HepG2 (cell line): ENCODE data around the gene CHD2. TPM values are rescaled to one million over a fixed set of nuclear protein-coding genes. Genes with fewer than 3 reads are reported as not detected.

Experiments
- ARHGAP35 ChIP-seq: sonication (generic); formaldehyde crosslinking; IDR thresholded peaks from 2 replicates; pipeline ENCODE4 v1.9.0; 2022; ENCODE audit warnings: mild to moderate bottlenecking, inconsistent platforms, moderate library complexity, missing genetic modification reagents, borderline replicate concordance
- CENPT ChIP-seq: sonication (generic); formaldehyde crosslinking; IDR thresholded peaks from 2 replicates; pipeline ENCODE4 v1.8.0; 2022; ENCODE audit warnings: low read depth, mild to moderate bottlenecking, moderate library complexity, missing genetic modification reagents
- GABPA ChIP-seq, 2 experiments: IDR thresholded peaks; 2 replicates each; pipeline ENCODE4 v1.6.1; 2011 to 2016; ENCODE audit warnings: low read depth in 2 of 2, low read length in 1 of 2, missing biosample characterization in 1 of 2, missing genetic modification characterization in 1 of 2
- HCFC1 ChIP-seq: fragments of 150-350 bp; IDR thresholded peaks from 2 replicates; pipeline ENCODE4 v1.6.1; 2014; ENCODE audit warnings: low read depth, low read length
- HDAC1 ChIP-seq: sonication (generic); formaldehyde crosslinking; IDR thresholded peaks from 2 replicates; pipeline ENCODE4 v1.5.1; 2020; ENCODE audit warnings: mild to moderate bottlenecking, missing genetic modification reagents
- KLF15 ChIP-seq: sonication (generic); formaldehyde crosslinking; IDR thresholded peaks from 2 replicates; pipeline ENCODE4 v1.8.1; 2023; ENCODE audit warnings: borderline replicate concordance, mild to moderate bottlenecking, inconsistent platforms, missing genetic modification reagents, mixed read lengths
- MBNL3 ChIP-seq: fragments of 250-450 bp; sonication (Bioruptor Pico); conservative IDR thresholded peaks from 2 replicates; pipeline ENCODE4 v1.8.0; 2022; ENCODE audit warnings: mild to moderate bottlenecking, inconsistent platforms
- MTF1 ChIP-seq: sonication (generic); formaldehyde crosslinking; IDR thresholded peaks from 2 replicates; pipeline ENCODE4 v1.5.0; 2020; ENCODE audit warnings: missing genetic modification reagents
- NAIF1 ChIP-seq: sonication (generic); formaldehyde crosslinking; IDR thresholded peaks from 2 replicates; pipeline ENCODE4 v1.5.0; 2020; ENCODE audit warnings: mild to moderate bottlenecking, missing genetic modification reagents, borderline replicate concordance
- NR2F1 ChIP-seq, 2 experiments: fragments of 450-650 bp in 1 of 2; formaldehyde crosslinking in 1 of 2; IDR thresholded peaks; 2 replicates each; pipeline versions ENCODE4 v1.5.0 to v1.6.1; 2016 to 2020; ENCODE audit warnings: mild to moderate bottlenecking in 1 of 2, missing compliant biosample characterization in 1 of 2, missing genetic modification reagents in 1 of 2, moderate library complexity in 1 of 2
- PAWR ChIP-seq: sonication (generic); formaldehyde crosslinking; IDR thresholded peaks from 2 replicates; pipeline ENCODE4 v1.4.0; 2020; ENCODE audit warnings: missing genetic modification reagents, mild to moderate bottlenecking, borderline replicate concordance
- PAX8 ChIP-seq: sonication (generic); formaldehyde crosslinking; IDR thresholded peaks from 2 replicates; pipeline ENCODE4 v1.8.0; 2022; ENCODE audit warnings: mild to moderate bottlenecking, missing genetic modification reagents, borderline replicate concordance
- RFX1 ChIP-seq: fragments of 450-650 bp; IDR thresholded peaks from 2 replicates; pipeline ENCODE4 v1.6.1; 2017
- SMYD3 ChIP-seq: sonication (generic); formaldehyde crosslinking; IDR thresholded peaks from 2 replicates; pipeline ENCODE4 v1.8.1; 2023; ENCODE audit warnings: mild to moderate bottlenecking, missing genetic modification reagents
- TRIM24 ChIP-seq: sonication (generic); formaldehyde crosslinking; IDR thresholded peaks from 2 replicates; pipeline ENCODE4 v1.8.0; 2022; ENCODE audit warnings: mild to moderate bottlenecking, missing genetic modification reagents
- ZKSCAN1 ChIP-seq: fragments of 150-350 bp; IDR thresholded peaks from 2 replicates; pipeline ENCODE4 v1.6.1; 2014; ENCODE audit warnings: low read length
- ZNF235 ChIP-seq: sonication (generic); formaldehyde crosslinking; IDR thresholded peaks from 2 replicates; pipeline ENCODE4 v1.8.1; 2023; ENCODE audit warnings: mild to moderate bottlenecking, missing genetic modification reagents, borderline replicate concordance
- ZNF331 ChIP-seq: sonication (generic); formaldehyde crosslinking; IDR thresholded peaks from 2 replicates; pipeline ENCODE4 v1.4.0; 2020; ENCODE audit warnings: missing genetic modification reagents
- ZNF430 ChIP-seq: sonication (generic); formaldehyde crosslinking; IDR thresholded peaks from 2 replicates; pipeline ENCODE4 v1.9.0; 2021; ENCODE audit warnings: mild to moderate bottlenecking, missing genetic modification reagents
- ZNF773 ChIP-seq: sonication (generic); formaldehyde crosslinking; IDR thresholded peaks from 2 replicates; pipeline ENCODE4 v1.4.0; 2020; ENCODE audit warnings: missing genetic modification reagents, borderline replicate concordance
- polyA plus RNA-seq, 8 experiments: library from polyadenylated mRNA; depleted of rRNA in 3 of 8; stranded (reverse) in 7 of 8; unstranded in 1 of 8; fragments of >200 nt; fragmentation: Illumina TruSeq in 4 of 8; extraction: Trizol in 4 of 8; gene quantifications; 2 replicates each; pipeline versions ENCODE4 v1.2.1 to v1.2.3, GENCODE V29; 2011 to 2016; ENCODE audit warnings: low read depth in 4 of 8, missing spikeins in 1 of 8, mixed read lengths in 1 of 8; ENCODE audit not compliant: insufficient read depth in 1 of 8
- total RNA-seq, 5 experiments: library from RNA; depleted of rRNA; stranded (reverse); fragments of >200 nt; fragmentation: Illumina TruSeq; extraction: Trizol; gene quantifications; 2 replicates each; pipeline ENCODE4 v1.2.3, GENCODE V29; 2016; ENCODE audit warnings: low read depth in 1 of 5
- TF ChIP-seq, protein P1 (sequence below), 2 experiments: sonication (generic) in 1 of 2; formaldehyde crosslinking in 1 of 2; IDR thresholded peaks; 2 replicates each; pipeline versions ENCODE4 v1.5.1 to v1.6.1; 2011 to 2020; ENCODE audit warnings: borderline replicate concordance in 1 of 2, low read depth in 1 of 2, low read length in 1 of 2, mild to moderate bottlenecking in 1 of 2, missing genetic modification reagents in 1 of 2, moderate library complexity in 1 of 2
- TF ChIP-seq, protein P2 (sequence below): sonication (generic); formaldehyde crosslinking; IDR thresholded peaks from 2 replicates; pipeline ENCODE4 v1.8.0; 2023; ENCODE audit warnings: mild to moderate bottlenecking, missing genetic modification reagents
- TF ChIP-seq, protein P3 (sequence below): IDR thresholded peaks from 2 replicates; pipeline ENCODE4 v1.6.1; 2016; ENCODE audit warnings: missing biosample characterization, missing genetic modification reagents, low read depth
- TF ChIP-seq, protein P4 (sequence below): sonication (generic); formaldehyde crosslinking; IDR thresholded peaks from 2 replicates; pipeline ENCODE4 v1.8.0; 2022; ENCODE audit warnings: mild to moderate bottlenecking, missing genetic modification reagents, moderate library complexity

Gene CHD2
- total and polyA plus RNA-seq, 2 of the 13 experiments (the other 11 are each of a cell fraction or from before 2014, with no cell fraction given): 54.0 to 54.1 TPM

DNA sequence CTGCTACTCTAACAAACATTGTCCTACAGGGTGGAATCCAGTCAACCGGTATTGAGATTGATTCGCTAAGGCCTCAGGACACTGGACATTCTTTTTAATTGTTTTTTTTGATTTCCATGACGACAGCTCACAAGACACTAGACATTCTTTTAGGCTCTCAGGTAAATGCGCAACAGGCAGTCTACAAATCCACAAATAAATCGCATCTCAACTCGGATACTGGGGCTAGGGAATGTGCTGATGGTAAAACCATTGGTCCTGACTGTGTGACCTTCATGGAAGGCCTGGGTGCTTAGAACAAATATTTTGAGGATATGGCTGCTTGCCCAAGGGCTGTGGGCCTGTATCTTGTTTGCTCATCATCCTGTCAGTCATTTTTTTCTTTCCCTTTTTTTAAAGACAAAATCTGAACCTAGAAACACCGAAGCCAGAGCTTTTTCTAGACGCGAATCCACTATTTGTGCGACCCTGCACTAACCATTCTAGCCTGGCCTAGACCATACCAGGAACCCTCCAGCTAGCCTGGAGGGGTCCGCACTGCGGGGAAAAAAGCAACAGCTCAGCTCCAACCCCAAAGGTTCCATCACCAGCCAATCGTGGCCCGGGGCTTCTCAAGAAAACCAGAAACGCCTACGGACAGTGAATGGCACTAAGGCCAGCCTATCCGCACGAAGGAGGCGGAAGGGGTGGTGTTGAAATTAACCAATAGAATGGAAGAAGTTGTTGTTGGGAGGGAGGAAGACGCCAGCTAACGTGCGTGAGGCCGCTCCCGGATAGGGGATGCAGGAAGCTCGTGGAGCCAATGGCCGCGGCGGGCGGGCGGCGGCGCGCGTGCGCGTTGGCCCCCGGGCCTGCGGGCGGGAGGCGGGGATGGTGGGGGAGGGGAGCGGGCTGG lies 18.1 kb upstream of the CHD2 start (continued):
- TF ChIP-seq, protein P1, sequence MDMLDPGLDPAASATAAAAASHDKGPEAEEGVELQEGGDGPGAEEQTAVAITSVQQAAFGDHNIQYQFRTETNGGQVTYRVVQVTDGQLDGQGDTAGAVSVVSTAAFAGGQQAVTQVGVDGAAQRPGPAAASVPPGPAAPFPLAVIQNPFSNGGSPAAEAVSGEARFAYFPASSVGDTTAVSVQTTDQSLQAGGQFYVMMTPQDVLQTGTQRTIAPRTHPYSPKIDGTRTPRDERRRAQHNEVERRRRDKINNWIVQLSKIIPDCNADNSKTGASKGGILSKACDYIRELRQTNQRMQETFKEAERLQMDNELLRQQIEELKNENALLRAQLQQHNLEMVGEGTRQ (IDR thresholded peaks at IDR 0.05; ENCODE audit: low read depth, low read length): no peak
- TF ChIP-seq, protein P1 (CRISPR knock-in tag; IDR thresholded peaks at IDR 0.05; ENCODE audit: borderline replicate concordance): no peak
- no peak for TF ChIP-seq ZKSCAN1
- TF ChIP-seq MBNL3 (CRISPR knock-in tag): no peak
- no peak for TF ChIP-seq PAWR (CRISPR knock-in tag)
- no peak for TF ChIP-seq ZNF331
- TF ChIP-seq NAIF1 (CRISPR knock-in tag): no peak
- TF ChIP-seq, protein P2, sequence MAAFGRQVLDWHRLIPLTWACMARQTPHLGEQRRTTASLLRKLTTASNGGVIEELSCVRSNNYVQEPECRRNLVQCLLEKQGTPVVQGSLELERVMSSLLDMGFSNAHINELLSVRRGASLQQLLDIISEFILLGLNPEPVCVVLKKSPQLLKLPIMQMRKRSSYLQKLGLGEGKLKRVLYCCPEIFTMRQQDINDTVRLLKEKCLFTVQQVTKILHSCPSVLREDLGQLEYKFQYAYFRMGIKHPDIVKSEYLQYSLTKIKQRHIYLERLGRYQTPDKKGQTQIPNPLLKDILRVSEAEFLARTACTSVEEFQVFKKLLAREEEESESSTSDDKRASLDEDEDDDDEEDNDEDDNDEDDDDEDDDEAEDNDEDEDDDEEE (CRISPR knock-in tag): no peak
- TF ChIP-seq ARHGAP35 (CRISPR knock-in tag): no peak
- no peak for TF ChIP-seq TRIM24
- peak; percentile 50 for TF ChIP-seq GABPA (IDR thresholded peaks at IDR 0.05; ENCODE audit: low read depth, low read length)
- TF ChIP-seq GABPA (CRISPR knock-in tag; IDR thresholded peaks at IDR 0.05; ENCODE audit: low read depth): peak; percentile 68
- TF ChIP-seq, protein P3, sequence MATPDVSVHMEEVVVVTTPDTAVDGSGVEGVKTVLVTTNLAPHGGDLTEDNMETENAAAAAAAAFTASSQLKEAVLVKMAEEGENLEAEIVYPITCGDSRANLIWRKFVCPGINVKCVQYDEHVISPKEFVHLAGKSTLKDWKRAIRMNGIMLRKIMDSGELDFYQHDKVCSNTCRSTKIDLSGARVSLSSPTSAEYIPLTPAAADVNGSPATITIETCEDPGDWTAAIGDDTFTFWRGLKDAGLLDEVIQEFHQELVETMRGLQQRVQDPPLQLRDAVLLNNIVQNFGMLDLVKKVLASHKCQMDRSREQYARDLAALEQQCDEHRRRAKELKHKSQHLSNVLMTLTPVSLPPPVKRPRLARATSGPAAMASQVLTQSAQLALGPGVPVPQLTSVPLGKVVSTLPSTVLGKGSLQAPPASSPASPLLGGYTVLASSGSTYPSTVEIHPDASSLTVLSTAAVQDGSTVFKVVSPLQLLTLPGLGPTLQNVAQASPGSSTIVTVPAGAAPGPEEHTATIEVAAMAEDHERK (CRISPR knock-in tag): no peak
- TF ChIP-seq ZNF235: no peak
- TF ChIP-seq, protein P4, sequence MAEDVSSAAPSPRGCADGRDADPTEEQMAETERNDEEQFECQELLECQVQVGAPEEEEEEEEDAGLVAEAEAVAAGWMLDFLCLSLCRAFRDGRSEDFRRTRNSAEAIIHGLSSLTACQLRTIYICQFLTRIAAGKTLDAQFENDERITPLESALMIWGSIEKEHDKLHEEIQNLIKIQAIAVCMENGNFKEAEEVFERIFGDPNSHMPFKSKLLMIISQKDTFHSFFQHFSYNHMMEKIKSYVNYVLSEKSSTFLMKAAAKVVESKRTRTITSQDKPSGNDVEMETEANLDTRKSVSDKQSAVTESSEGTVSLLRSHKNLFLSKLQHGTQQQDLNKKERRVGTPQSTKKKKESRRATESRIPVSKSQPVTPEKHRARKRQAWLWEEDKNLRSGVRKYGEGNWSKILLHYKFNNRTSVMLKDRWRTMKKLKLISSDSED (CRISPR knock-in tag): no peak
- no peak for TF ChIP-seq NR2F1 (CRISPR knock-in tag; IDR thresholded peaks at IDR 0.05)
- no peak for TF ChIP-seq HCFC1
- no peak for TF ChIP-seq PAX8 (CRISPR knock-in tag)
- TF ChIP-seq SMYD3 (CRISPR knock-in tag): no peak
- no peak; the same call in 1 of the 2 replicates for TF ChIP-seq KLF15
- no peak for TF ChIP-seq RFX1
- TF ChIP-seq HDAC1 (CRISPR knock-in tag): no peak
- 0 out of 2 replicates have a peak, but pooled peaks have one; percentile 41 for TF ChIP-seq ZNF430 (CRISPR knock-in tag)
- no peak for TF ChIP-seq ZNF773
- TF ChIP-seq CENPT (CRISPR knock-in tag): no peak
- TF ChIP-seq MTF1 (CRISPR knock-in tag): no peak
